HepG2 (cell line): ENCODE measurements around the gene CAPN10. TPM values are rescaled to one million over a fixed set of nuclear protein-coding genes. Genes with fewer than 3 reads are reported as not detected.
A peak's percentile ranks its signal among the peaks of the same experiment; 100 is the strongest.

Experiments used
- BHLHE40 ChIP-seq: IDR thresholded peaks from 2 replicates; pipeline ENCODE4 v1.6.1; 2011; ENCODE audit warnings: low read length, improper control_type of control experiment
- BORCS8-MEF2B ChIP-seq: sonication (generic); formaldehyde crosslinking; IDR thresholded peaks from 2 replicates; pipeline ENCODE4 v1.8.0; 2022; ENCODE audit warnings: mild to moderate bottlenecking, missing genetic modification reagents
- CHD2 ChIP-seq: IDR thresholded peaks from 2 replicates; pipeline ENCODE4 v1.6.1; 2011; ENCODE audit warnings: low read depth, low read length, improper control_type of control experiment
- ELF4 ChIP-seq: sonication (generic); formaldehyde crosslinking; IDR thresholded peaks from 2 replicates; pipeline ENCODE4 v1.5.0; 2020; ENCODE audit warnings: missing genetic modification reagents, mild to moderate bottlenecking, moderate library complexity, borderline replicate concordance
- ELK4 ChIP-seq: sonication (generic); formaldehyde crosslinking; IDR thresholded peaks from 2 replicates; pipeline ENCODE4 v1.9.0; 2021; ENCODE audit warnings: missing genetic modification reagents, borderline replicate concordance
- MED13 ChIP-seq: sonication (generic); formaldehyde crosslinking; IDR thresholded peaks from 2 replicates; pipeline ENCODE4 v1.5.0; 2020; ENCODE audit warnings: missing genetic modification reagents
- NFATC3 ChIP-seq: sonication (generic); formaldehyde crosslinking; IDR thresholded peaks from 2 replicates; pipeline ENCODE4 v1.5.1; 2020; ENCODE audit warnings: mild to moderate bottlenecking, missing genetic modification reagents
- RAD21 ChIP-seq: fragments of 450-650 bp; formaldehyde crosslinking; IDR thresholded peaks from 2 replicates; pipeline ENCODE4 v1.5.0; 2020; ENCODE audit warnings: mild to moderate bottlenecking
- SCMH1 ChIP-seq: sonication (generic); formaldehyde crosslinking; IDR thresholded peaks from 2 replicates; pipeline ENCODE4 v1.9.0; 2021; ENCODE audit warnings: missing genetic modification reagents, mild to moderate bottlenecking, borderline replicate concordance
- SNAI1 ChIP-seq: sonication (generic); formaldehyde crosslinking; IDR thresholded peaks from 2 replicates; pipeline ENCODE4 v1.5.0; 2020; ENCODE audit warnings: mild to moderate bottlenecking, missing genetic modification reagents, borderline replicate concordance
- SRSF9 ChIP-seq: fragments of 200-400 bp; formaldehyde crosslinking; IDR thresholded peaks from 2 replicates; pipeline ENCODE4 v1.6.1; 2018; ENCODE audit warnings: borderline replicate concordance, mild to moderate bottlenecking, low read depth, low read length; ENCODE audit not compliant: insufficient read depth, poor library complexity, severe bottlenecking
- ZBTB25 ChIP-seq: IDR thresholded peaks from 2 replicates; pipeline ENCODE4 v1.6.1; 2018; ENCODE audit warnings: missing genetic modification reagents
- ZFP36 ChIP-seq: fragments of 150-350 bp; IDR thresholded peaks from 2 replicates; pipeline ENCODE4 v1.6.1; 2018; ENCODE audit warnings: borderline replicate concordance, low read length, low read depth; ENCODE audit not compliant: partially characterized antibody
- ZFP91 ChIP-seq: sonication (generic); formaldehyde crosslinking; IDR thresholded peaks from 2 replicates; pipeline ENCODE4 v1.9.0; 2022; ENCODE audit warnings: missing genetic modification reagents, mild to moderate bottlenecking, borderline replicate concordance
- ZNF10 ChIP-seq: sonication (generic); formaldehyde crosslinking; IDR thresholded peaks from 2 replicates; pipeline ENCODE4 v1.4.0; 2020; ENCODE audit warnings: mild to moderate bottlenecking, low read depth, missing genetic modification reagents, borderline replicate concordance
- ZNF124 ChIP-seq: sonication (generic); formaldehyde crosslinking; IDR thresholded peaks from 2 replicates; pipeline ENCODE4 v1.4.0; 2020; ENCODE audit warnings: missing genetic modification reagents
- ZNF18 ChIP-seq: sonication (generic); formaldehyde crosslinking; IDR thresholded peaks from 2 replicates; pipeline ENCODE4 v1.8.0; 2022; ENCODE audit warnings: mild to moderate bottlenecking, missing genetic modification reagents; ENCODE audit not compliant: insufficient replicate concordance
- ZNF331 ChIP-seq: sonication (generic); formaldehyde crosslinking; IDR thresholded peaks from 2 replicates; pipeline ENCODE4 v1.4.0; 2020; ENCODE audit warnings: missing genetic modification reagents
- ZNF629 ChIP-seq: sonication (generic); formaldehyde crosslinking; conservative IDR thresholded peaks from 2 replicates; pipeline ENCODE4 v1.5.0; 2020; ENCODE audit warnings: missing genetic modification reagents
- ZNF770 ChIP-seq: sonication (generic); formaldehyde crosslinking; IDR thresholded peaks from 2 replicates; pipeline ENCODE4 v1.5.0; 2020; ENCODE audit warnings: mild to moderate bottlenecking, missing genetic modification reagents
- polyA plus RNA-seq, 8 experiments: library from polyadenylated mRNA; depleted of rRNA in 3 of 8; stranded (reverse) in 7 of 8; unstranded in 1 of 8; fragments of >200 nt; fragmentation: Illumina TruSeq in 4 of 8; extraction: Trizol in 4 of 8; gene quantifications; 2 replicates each; pipeline versions ENCODE4 v1.2.1 to v1.2.3, GENCODE V29; 2011 to 2016; ENCODE audit warnings: low read depth in 4 of 8, missing spikeins in 1 of 8, mixed read lengths in 1 of 8; ENCODE audit not compliant: insufficient read depth in 1 of 8
- total RNA-seq, 5 experiments: library from RNA; depleted of rRNA; stranded (reverse); fragments of >200 nt; fragmentation: Illumina TruSeq; extraction: Trizol; gene quantifications; 2 replicates each; pipeline ENCODE4 v1.2.3, GENCODE V29; 2016; ENCODE audit warnings: low read depth in 1 of 5

The CAPN10 gene
- total and polyA plus RNA-seq, 2 of the 13 experiments (the other 11 are each of a cell fraction or from before 2014, with no cell fraction given), result 27.6 to 32.4 TPM

- TF ChIP-seq ZFP91 (CRISPR knock-in tag) (peak; percentile 86), MED13 (CRISPR knock-in tag) (no peak), BHLHE40 (peak; percentile 90), ZNF124 (CRISPR knock-in tag) (no peak), ELF4 (CRISPR knock-in tag) (no peak), RAD21 (CRISPR knock-in tag) (peak; percentile 49), ZNF10 (CRISPR knock-in tag) (no peak), SCMH1 (CRISPR knock-in tag) (no peak), ZNF770 (no peak), ZBTB25 (CRISPR knock-in tag) (peak; percentile 92), SRSF9 (no peak), ZNF18 (CRISPR knock-in tag) (no peak), CHD2 (no peak), ZNF331 (peak; percentile 10), BORCS8-MEF2B (CRISPR knock-in tag) (no peak), ZFP36 (no peak), ZNF629 (CRISPR knock-in tag) (peak; percentile 49; the same call in 1 of the 2 replicates), NFATC3 (CRISPR knock-in tag) (0 out of 2 replicates have a peak, but pooled peaks have one; percentile 44), ELK4 (CRISPR knock-in tag) (no peak), SNAI1 (CRISPR knock-in tag) (no peak)
Observed at GRCh38 chr2:240579771-240580614, 6.5 kb upstream of the CAPN10 start (continued).
